Vagina (tissue), 2 donors: ENCODE results near the gene UBXN7.

ENCODE experiments used
- POLR2AphosphoS5 ChIP-seq, 2 donors: sonication (generic); formaldehyde crosslinking; IDR thresholded peaks; one replicate each; pipeline ENCODE4 v1.9.0; 2017; ENCODE audit warnings: antibody characterized with exemption in 2 of 2, mild to moderate bottlenecking in 2 of 2, low read depth in 1 of 2; ENCODE audit not compliant: insufficient read depth in 1 of 2
- TF ChIP-seq, protein P1 (sequence below), 3 experiments: fragments of 450-650 bp in 2 of 3; fragments of 200-600 bp in 1 of 3; sonication (generic) in 1 of 3; IDR thresholded peaks; one replicate each; pipeline ENCODE4 v1.5.1; 2017 to 2019; ENCODE audit warnings: antibody characterized with exemption in 3 of 3, mild to moderate bottlenecking in 2 of 3, moderate library complexity in 2 of 3

DNA sequence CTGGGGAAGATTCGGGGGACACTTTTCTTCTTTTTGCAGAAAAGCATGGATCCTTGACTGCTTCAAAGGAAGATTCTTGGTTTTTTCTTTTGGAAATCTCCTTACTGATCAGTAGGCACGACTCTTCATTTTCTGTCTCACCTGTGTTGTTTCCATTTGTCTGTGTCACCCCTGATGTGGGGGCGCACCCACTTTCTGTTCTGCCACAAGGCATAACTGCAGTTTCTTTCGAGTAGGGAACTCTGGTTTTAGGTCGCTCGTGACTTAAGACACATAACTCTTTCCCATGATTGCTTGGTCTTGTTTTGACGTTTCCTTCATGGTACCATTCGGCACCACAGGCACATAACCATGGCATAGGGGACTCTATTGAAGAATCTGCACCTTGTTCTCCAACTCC is 40.1 kb upstream of the UBXN7 start:
- TF ChIP-seq, protein P1, sequence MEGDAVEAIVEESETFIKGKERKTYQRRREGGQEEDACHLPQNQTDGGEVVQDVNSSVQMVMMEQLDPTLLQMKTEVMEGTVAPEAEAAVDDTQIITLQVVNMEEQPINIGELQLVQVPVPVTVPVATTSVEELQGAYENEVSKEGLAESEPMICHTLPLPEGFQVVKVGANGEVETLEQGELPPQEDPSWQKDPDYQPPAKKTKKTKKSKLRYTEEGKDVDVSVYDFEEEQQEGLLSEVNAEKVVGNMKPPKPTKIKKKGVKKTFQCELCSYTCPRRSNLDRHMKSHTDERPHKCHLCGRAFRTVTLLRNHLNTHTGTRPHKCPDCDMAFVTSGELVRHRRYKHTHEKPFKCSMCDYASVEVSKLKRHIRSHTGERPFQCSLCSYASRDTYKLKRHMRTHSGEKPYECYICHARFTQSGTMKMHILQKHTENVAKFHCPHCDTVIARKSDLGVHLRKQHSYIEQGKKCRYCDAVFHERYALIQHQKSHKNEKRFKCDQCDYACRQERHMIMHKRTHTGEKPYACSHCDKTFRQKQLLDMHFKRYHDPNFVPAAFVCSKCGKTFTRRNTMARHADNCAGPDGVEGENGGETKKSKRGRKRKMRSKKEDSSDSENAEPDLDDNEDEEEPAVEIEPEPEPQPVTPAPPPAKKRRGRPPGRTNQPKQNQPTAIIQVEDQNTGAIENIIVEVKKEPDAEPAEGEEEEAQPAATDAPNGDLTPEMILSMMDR (IDR thresholded peaks at IDR 0.05): no peak
- no peak for TF ChIP-seq POLR2AphosphoS5 (IDR thresholded peaks at IDR 0.05; ENCODE audit: insufficient read depth in 1 of 2, low read depth in 1 of 2)
